HG03060 (cell line): ENCODE results near the gene SRGAP2C.
"Not testable (repeated sequence)": the region's sequence is repeated elsewhere in the genome, so short reads cannot be mapped to it uniquely, and the experiment has no call there.

ENCODE experiments used
- ATAC-seq: cut with Tn5 transposase; IDR thresholded peaks from one replicate; pipeline ENCODE4 v1.9.1; 2021; ENCODE audit warnings: low read depth, moderate number of reproducible peaks; ENCODE audit not compliant: unreplicated experiment

SRGAP2C gene

GRCh38 chr1:121321660-121322059, 136.9 kb downstream of the SRGAP2C start:
- not testable (repeated sequence) for ATAC-seq

GRCh38 chr1:121324726-121325125, 140.0 kb downstream of the SRGAP2C start:
- not testable (repeated sequence) for ATAC-seq

- not testable (repeated sequence) for ATAC-seq
Observed at GRCh38 chr1:121332141-121332540, 147.4 kb downstream of the SRGAP2C start.

GRCh38 chr1:121332599-121333562, 148.1 kb downstream of the SRGAP2C start:
- ATAC-seq, result not testable (repeated sequence)

GRCh38 chr1:121337958-121338357, 153.2 kb downstream of the SRGAP2C start:
- ATAC-seq, result not testable (repeated sequence)

GRCh38 chr1:121339611-121340010, 154.8 kb downstream of the SRGAP2C start:
- not testable (repeated sequence) for ATAC-seq

GRCh38 chr1:121343311-121343906, 158.6 kb downstream of the SRGAP2C start:
- not testable (repeated sequence) for ATAC-seq

GRCh38 chr1:121344355-121344754, 159.6 kb downstream of the SRGAP2C start:
- not testable (repeated sequence) for ATAC-seq

GRCh38 chr1:121346654-121347053, 161.9 kb downstream of the SRGAP2C start:
- not testable (repeated sequence) for ATAC-seq

GRCh38 chr1:121347476-121347875, 162.7 kb downstream of the SRGAP2C start:
- not testable (repeated sequence) for ATAC-seq

- ATAC-seq, result not testable (repeated sequence)
Observed at GRCh38 chr1:121348115-121348514, 163.3 kb downstream of the SRGAP2C start.

- not testable (repeated sequence) for ATAC-seq
Observed at GRCh38 chr1:121349332-121349967, 164.7 kb downstream of the SRGAP2C start.

- ATAC-seq, result not testable (repeated sequence)
Observed at GRCh38 chr1:121355711-121356420, 171.1 kb downstream of the SRGAP2C start.

GRCh38 chr1:121356819-121357218, 172.0 kb downstream of the SRGAP2C start:
- not testable (repeated sequence) for ATAC-seq

- not testable (repeated sequence) for ATAC-seq
Observed at GRCh38 chr1:121360531-121360930, 175.8 kb downstream of the SRGAP2C start.

- not testable (repeated sequence) for ATAC-seq
Observed at GRCh38 chr1:121361451-121362233, 176.9 kb downstream of the SRGAP2C start.

GRCh38 chr1:121362234-121362883, 177.6 kb downstream of the SRGAP2C start:
- not testable (repeated sequence) for ATAC-seq

GRCh38 chr1:121365316-121365715, 180.5 kb downstream of the SRGAP2C start:
- not testable (repeated sequence) for ATAC-seq

GRCh38 chr1:121365723-121366122, 180.9 kb downstream of the SRGAP2C start:
- ATAC-seq, result not testable (repeated sequence)
